Right lobe of liver (tissue), 6 donors: ENCODE measurements around the gene USP22. TPM values are rescaled to one million over a fixed set of nuclear protein-coding genes. Genes with fewer than 3 reads are reported as not detected.

Experiments
- ATAC-seq, 4 donors: fragments of 200-7000 bp; cut with Tn5 transposase; one replicate each; pipeline ENCODE4 v1.9.1; 2020; ENCODE audit warnings: mild to moderate bottlenecking in 4 of 4, moderate library complexity in 4 of 4
- DNase-seq, 3 donors: peaks; one replicate each; pipeline ENCODE4 v3.0.0-alpha.2; 2020
- H3K27ac ChIP-seq, 3 donors: fragments of 200-600 bp; one replicate each; pipeline ENCODE4 v1.8.0; 2022
- H3K27me3 ChIP-seq, 2 donors: fragments of 200-600 bp; one replicate each; pipeline ENCODE4 v1.8.0; 2022
- H3K36me3 ChIP-seq, 4 donors: fragments of 200-600 bp; sonication (generic) in 1 of 4; one replicate each; pipeline versions ENCODE4 v1.5.1 to v1.8.0; 2017 to 2022; ENCODE audit warnings: control low read depth in 1 of 4
- H3K4me1 ChIP-seq, 4 donors: fragments of 200-600 bp; sonication (generic) in 1 of 4; one replicate each; pipeline versions ENCODE4 v1.5.1 to v1.8.0; 2017 to 2022; ENCODE audit warnings: control low read depth in 1 of 4
- H3K4me3 ChIP-seq, 3 donors: fragments of 200-600 bp; one replicate each; pipeline ENCODE4 v1.8.0; 2022
- H3K9me3 ChIP-seq, 4 donors: fragments of 200-600 bp; sonication (generic) in 1 of 4; one replicate each; pipeline versions ENCODE4 v1.5.1 to v1.8.0; 2017 to 2022; ENCODE audit warnings: control low read depth in 1 of 4
- POLR2A ChIP-seq: fragments of 450-650 bp; IDR thresholded peaks from one replicate; pipeline ENCODE4 v1.6.1; 2017; ENCODE audit warnings: antibody characterized with exemption, mild to moderate bottlenecking
- WGBS: methylation state at CpG from one replicate; pipeline ENCODE4 v1.1.6; 2018; ENCODE audit warnings: low coverage, low lambda C conversion rate; ENCODE audit not compliant: insufficient coverage; ENCODE audit errors: missing lambda C conversion rate; 5-methylcytosine and 5-hydroxymethylcytosine counted together
- intact Hi-C, 2 donors: fragments of 100-400 bp; cut with DNase I; formaldehyde crosslinking; loops; one replicate each; pipeline versions ENCODE4 v1.11.2 to v1.14.1; 2022
- long read RNA-seq: library from polyadenylated mRNA; unstranded; transcript quantifications from one replicate; pipeline ENCODE4 v2.0.0, GENCODE V29; 2019
- total RNA-seq, 6 experiments: library from RNA; depleted of rRNA in 2 of 6; stranded (reverse); fragments of >200 nt in 2 of 6; fragmentation: NEBNext Ultra II Directional in 3 of 6; extraction: Animal tissue kit (Norgen Biotek cat#: 25700) in 3 of 6; gene quantifications; one replicate each; pipeline versions ENCODE4 v1.1.0 to v1.2.4, GENCODE V29; 2016 to 2023
- TF ChIP-seq, protein P1 (sequence below), 4 donors: fragments of 200-600 bp in 3 of 4; fragments of 450-650 bp in 1 of 4; IDR thresholded peaks; one replicate each; pipeline versions ENCODE4 v1.5.1 to v1.8.0; 2016 to 2022; ENCODE audit warnings: antibody characterized with exemption in 4 of 4, mild to moderate bottlenecking in 2 of 4
- donor health status: DM: no; HTN: yes; CAD: no.
- donor health status: DM: no; HTN: no; CAD: no.
- donor health status: DM: no; HTN: no; CAD: no.
- donor health status: DM: no; HTN: yes; CAD: no.
- donor health status: DM: no; HTN: yes; CAD: no.

USP22 gene
- 10 to 100 TPM; 69.8 to 81.2 (median 77.7) TPM for total RNA-seq
- long read RNA-seq, partial matches to known transcripts = 1 of 1 reads
- long read RNA-seq, other reads (novel, unspliced or antisense) = 0 of 1 reads

GRCh38 chr17:21042458-21043295 is at the start of gene USP22:
USP22 (minus strand) TSS chr17:21043011; CDS start chr17:21042835, 176 bp downstream.
- intact Hi-C loops = no loop called here
- 0% methylated on average over 19 of the region's 91 CpGs for WGBS
- H3K4me3 ChIP-seq = peak within 1 kb of the TSS; percentile 86 to 97 (median 95)

DNA sequence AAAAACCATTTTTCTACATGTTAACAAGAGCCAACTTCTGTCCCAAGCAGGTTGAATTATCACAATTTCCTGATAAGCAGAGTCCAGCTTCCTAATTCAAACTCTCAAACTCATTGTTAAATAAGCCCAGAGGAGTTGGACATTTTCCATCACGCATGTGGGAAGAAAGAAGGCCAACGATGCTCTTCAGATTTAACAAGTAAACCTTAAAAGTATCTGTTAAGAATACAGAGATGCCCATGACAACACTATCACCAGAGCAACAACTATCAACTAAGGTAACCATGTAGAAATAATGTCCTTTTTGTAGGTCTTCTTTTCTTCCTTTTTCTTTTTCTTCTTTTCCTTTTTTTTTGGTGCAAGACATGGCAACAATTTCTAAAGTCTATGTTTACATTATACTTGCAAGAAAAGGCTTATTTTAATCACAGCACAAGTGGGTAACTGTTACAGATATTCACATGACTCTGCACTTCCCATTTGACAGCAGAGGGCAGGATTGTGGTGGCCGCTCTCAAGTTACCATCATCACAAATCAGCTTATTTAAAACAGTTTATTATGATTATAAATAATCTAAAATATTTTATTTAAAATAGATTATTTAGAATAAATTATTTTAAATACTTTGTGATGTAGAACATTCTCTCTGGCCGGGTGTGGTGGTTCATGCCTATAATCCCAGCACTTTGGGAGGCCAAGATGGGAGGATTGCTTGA is 48.2 kb upstream of the USP22 start:
- 51% methylated on average over 4 of the region's 4 CpGs for WGBS
- H3K36me3 ChIP-seq = no peaks in the 10 kb centered on the region
- TF ChIP-seq, protein P1, sequence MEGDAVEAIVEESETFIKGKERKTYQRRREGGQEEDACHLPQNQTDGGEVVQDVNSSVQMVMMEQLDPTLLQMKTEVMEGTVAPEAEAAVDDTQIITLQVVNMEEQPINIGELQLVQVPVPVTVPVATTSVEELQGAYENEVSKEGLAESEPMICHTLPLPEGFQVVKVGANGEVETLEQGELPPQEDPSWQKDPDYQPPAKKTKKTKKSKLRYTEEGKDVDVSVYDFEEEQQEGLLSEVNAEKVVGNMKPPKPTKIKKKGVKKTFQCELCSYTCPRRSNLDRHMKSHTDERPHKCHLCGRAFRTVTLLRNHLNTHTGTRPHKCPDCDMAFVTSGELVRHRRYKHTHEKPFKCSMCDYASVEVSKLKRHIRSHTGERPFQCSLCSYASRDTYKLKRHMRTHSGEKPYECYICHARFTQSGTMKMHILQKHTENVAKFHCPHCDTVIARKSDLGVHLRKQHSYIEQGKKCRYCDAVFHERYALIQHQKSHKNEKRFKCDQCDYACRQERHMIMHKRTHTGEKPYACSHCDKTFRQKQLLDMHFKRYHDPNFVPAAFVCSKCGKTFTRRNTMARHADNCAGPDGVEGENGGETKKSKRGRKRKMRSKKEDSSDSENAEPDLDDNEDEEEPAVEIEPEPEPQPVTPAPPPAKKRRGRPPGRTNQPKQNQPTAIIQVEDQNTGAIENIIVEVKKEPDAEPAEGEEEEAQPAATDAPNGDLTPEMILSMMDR (IDR thresholded peaks at IDR 0.05) = no peak
- TF ChIP-seq POLR2A = no peak
- DNase-seq = no peak
- no peaks in the 10 kb centered on the region for H3K27me3 ChIP-seq
- intact Hi-C loops = no loop called here
- H3K27ac ChIP-seq = no peak overlapping the region
- H3K4me3 ChIP-seq = no peak overlapping the region
- H3K9me3 ChIP-seq = no peaks in the 10 kb centered on the region
- ATAC-seq = no peak
- H3K4me1 ChIP-seq = no peaks in the 10 kb centered on the region

More at GRCh38 chr17:21042458-21043295, at the start of gene USP22:
- H3K4me1 ChIP-seq = peaks cover 0 to 22% (median 6%) of the 10 kb centered on the region in 4 donors
- TF ChIP-seq, protein P1 (IDR thresholded peaks at IDR 0.05) = no peak
- TF ChIP-seq POLR2A = peak; percentile 96
- H3K36me3 ChIP-seq = no peaks in the 10 kb centered on the region
- ATAC-seq = peak; percentile 52 to 74 (median 68)
- no peaks in the 10 kb centered on the region for H3K27me3 ChIP-seq
- H3K27ac ChIP-seq = peak within 1 kb of the TSS; percentile 100
- no peaks in the 10 kb centered on the region for H3K9me3 ChIP-seq
- no peak for DNase-seq

DNA sequence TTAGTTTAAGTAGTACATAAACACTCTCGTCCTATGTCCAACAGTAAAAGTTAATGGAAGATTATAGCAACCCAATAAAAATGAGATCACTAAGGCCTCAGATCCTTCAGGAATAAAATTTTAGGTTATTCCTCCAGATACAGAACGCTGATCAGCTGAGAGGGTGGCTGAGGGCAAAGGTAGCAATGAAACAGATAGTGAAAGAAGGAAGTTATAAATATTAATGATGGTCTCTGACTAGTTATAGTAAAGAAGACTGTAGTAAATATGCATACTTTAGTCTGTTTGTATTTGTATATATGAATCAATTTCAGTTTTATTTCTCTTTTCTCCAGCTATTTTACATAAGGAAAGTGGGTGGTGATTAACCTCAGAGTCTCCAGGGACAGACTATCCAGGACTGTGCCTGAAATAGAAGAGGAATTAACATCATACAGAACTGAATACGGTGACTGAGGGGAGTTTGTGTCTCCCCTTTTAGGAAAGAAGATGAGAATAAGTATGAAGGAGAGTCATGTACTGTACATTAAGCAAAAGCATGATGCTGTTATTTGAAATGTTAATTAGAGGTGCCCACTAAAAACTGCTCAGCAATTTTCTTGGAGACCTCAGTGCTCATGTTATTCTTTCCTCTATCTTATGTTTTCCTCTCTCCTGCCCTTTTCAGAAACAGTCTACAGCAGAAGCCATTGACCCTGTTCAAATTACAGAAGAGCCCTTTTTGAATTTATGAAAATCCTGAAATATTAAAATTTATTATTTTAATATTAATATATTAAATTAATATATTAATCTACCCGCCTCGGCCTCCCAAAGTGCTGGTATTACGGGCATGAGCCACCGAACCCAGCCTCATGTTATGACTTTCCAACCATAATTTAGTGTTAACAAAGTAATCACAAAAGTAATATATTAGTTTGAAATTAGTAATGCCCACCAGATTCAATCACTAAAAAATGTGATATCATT is 47.4 kb upstream of the USP22 start:
- ATAC-seq (no peak), DNase-seq (no peak)
- 76% methylated on average over 7 of the region's 7 CpGs for WGBS
- no peaks in the 10 kb centered on the region for H3K4me1 ChIP-seq
- no peaks in the 10 kb centered on the region for H3K27me3 ChIP-seq
- intact Hi-C loops = no loop called here
- H3K27ac ChIP-seq = no peak overlapping the region
- no peaks in the 10 kb centered on the region for H3K9me3 ChIP-seq
- TF ChIP-seq POLR2A = no peak
- TF ChIP-seq, protein P1 (IDR thresholded peaks at IDR 0.05) = no peak
- no peaks in the 10 kb centered on the region for H3K36me3 ChIP-seq
- no peak overlapping the region for H3K4me3 ChIP-seq

- no peaks in the 10 kb centered on the region for H3K27me3 ChIP-seq
- H3K36me3 ChIP-seq = no peaks in the 10 kb centered on the region
- 56% methylated on average over 1 of the region's 1 CpG for WGBS
- ATAC-seq = no peak
- no peaks in the 10 kb centered on the region for H3K4me1 ChIP-seq
- intact Hi-C loops = no loop called here
- no peak overlapping the region for H3K27ac ChIP-seq
- no peaks in the 10 kb centered on the region for H3K9me3 ChIP-seq
- H3K4me3 ChIP-seq = no peak overlapping the region
- DNase-seq = no peak
- no peak for TF ChIP-seq POLR2A
- TF ChIP-seq, protein P1 (IDR thresholded peaks at IDR 0.05) = no peak
Measured at GRCh38 chr17:21089145-21089544, 46.3 kb upstream of the USP22 start.
